Measurements from ENCODE around the gene KRTAP5-8.

- TF ChIP-seq CTCF (IDR thresholded peaks at IDR 0.05): no peak
- TF ChIP-seq POLR2A (IDR thresholded peaks at IDR 0.05): no peak
Measured at GRCh38 chr11:71489311-71490043, 48.3 kb upstream of the KRTAP5-8 start.

Data from esophagus squamous epithelium (tissue), 4 donors.